Nucleus accumbens (tissue), 56 donors: ENCODE results near the gene ACSBG1.
"Not testable (repeated sequence)": the region's sequence is repeated elsewhere in the genome, so short reads cannot be mapped to it uniquely, and the experiment has no call there.

Source experiments
- DNase-seq, 56 donors: peaks; one replicate each; lab custom pipeline; 2025; lab: John Stamatoyannopoulos, UW

ACSBG1 gene

DNA sequence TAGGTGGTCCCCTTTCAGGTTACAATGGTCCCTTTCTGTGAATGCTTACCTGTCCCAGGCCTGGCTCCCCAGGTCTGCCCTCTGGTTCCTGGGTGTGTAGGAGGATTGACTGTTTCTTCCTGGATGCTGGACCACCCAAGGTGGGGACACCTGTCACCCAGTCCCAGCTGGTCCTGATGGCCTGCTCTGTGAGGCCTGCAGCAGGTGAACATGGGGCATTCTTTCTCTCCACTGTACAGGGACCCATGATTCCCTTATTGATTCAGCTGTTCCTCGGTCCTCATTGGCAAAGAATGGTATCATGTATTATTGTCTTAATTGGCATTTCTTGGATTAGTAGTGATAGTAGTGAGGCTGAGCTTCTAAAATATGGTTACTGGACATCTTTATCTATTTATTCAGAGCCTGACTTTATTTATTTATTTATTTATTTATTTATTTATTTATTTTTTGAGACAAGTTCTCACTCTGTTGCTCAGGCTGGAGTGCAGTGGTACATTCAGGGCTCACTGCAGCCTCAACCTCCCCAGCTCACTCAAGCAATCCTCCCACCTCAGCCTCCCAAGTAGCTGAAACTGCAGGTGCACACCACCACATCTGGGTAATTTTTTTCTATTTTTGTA is 21.2 kb upstream of the ACSBG1 start:
- DNase-seq = no peak

DNA sequence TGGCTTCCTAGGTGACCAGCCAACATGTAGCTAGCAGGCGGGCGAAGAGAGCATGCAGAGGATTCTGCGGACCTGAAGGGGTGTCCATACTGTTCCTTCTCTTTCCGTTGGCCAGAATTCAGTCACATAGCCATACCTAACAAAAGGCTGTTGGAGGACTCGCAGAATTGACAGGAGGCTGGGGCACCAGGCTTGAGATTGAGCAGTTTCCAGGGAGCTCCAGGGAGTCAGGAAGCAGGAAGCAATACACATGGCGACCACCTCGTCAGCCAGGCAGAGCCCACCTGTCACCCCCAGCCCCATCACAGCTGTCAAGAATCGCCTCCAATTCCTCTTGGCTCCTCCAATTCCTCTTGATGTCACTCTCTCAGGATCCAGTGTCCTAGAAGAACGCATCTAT is 16.8 kb upstream of the ACSBG1 start:
- DNase-seq = no peak

DNA sequence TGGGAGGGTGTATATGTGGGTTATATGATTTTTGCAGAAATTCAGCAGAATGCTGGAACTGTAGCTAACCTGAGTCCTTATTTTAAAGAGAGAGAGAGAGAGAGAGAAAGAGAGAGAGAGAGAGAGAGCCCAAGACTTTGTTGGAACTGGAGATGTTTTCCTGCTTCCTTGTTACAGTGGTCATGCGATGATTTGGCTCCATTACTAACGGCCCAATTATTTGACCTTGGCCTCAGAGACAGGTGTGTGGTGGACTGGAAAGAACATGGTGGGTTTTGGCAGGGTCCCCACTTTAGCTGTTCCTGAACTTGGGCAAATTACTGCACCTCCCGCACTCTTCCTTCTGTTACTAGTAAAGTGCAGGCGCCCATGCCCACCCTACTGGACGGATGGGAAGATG is 14.8 kb upstream of the ACSBG1 start:
- DNase-seq = no peak

DNA sequence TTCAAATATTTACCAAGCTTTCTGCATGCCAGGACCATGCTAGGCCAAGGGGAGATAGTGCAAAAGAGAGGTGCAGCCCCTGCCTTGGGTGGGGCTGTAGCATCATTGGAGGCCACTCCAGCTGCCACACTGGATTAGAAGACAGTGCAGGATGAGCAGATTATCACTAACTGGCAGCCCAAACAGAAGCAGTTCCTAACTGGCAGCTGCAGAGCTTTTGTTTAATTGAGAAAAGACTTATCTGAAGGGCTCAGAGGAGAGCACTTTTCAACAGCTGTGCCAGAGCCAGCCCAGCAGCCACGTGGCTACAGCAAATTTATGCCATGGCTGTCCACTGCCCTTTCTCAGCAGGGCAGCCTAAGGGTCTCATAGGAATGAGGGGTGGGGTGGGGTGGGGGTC is 13.5 kb upstream of the ACSBG1 start:
- DNase-seq = no peak

DNA sequence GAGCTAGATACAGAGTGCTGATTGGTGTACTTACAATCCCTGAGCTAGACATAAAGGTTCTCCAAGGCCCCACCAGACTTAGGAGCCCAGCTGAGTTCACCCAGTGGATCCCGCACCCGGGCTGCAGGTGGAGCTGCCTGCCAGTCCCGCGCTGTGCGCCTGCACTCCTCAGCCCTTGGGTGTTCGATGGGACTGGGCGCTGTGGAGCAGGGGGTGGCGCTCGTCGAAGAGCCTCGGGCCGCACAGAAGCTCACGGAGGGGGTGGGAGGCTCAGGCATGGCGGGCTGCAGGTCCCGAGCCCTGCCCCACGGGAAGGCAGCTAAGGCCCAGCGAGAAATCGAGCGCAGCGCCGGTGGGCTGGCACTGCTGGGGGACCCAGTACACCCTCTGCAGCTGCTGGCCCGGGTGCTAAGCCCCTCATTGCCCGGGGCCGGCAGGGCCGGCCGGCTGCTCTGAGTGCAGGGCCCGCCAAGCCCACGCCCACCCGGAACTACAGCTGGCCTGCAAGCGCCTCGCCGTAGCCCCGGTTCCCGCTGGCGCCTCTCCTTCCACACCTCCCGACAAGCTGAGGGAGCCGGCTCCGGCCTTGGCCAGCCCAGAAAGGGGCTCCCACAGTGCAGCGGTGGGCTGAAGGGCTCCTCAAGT is 11.7 kb upstream of the ACSBG1 start:
- DNase-seq = not testable (repeated sequence)

DNA sequence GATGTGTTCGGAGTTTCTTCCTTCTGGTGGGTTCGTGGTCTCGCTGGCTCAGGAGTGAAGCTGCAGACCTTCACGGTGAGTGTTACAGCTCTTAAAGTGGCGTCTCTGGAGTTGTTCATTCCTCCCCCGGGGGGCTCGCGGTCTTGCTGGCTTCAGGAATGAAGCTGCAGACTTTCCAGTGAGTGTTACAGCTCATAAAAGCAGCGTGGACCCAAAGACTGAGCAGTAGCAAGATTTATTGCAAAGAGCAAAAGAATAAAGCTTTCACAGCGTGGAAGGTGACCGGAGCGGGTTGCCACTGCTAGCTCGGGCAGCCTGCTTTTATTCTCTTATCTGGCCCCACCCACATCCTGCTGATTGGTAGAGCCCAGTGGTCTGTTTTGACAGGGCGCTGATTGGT is 11.0 kb upstream of the ACSBG1 start:
- DNase-seq = not testable (repeated sequence)

DNA sequence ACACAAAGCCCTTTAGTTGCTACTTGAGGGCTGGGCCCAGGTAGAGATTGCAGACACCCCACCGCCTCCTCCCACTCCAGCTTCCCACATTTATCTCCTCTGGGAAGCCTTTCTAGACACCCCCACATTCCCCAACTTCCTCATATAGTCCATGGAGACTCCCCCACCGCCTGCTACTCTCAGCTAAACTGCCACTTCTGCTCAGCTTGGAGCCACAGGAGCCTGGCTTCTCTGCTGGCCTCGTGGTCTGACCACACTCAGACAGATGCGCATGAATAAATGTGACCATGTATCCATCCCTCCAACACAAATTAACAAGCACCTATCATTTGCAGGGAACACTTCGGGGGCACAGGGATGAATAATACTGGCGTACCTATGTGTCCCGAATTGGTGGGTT is 10.5 kb upstream of the ACSBG1 start:
- no peak for DNase-seq

DNA sequence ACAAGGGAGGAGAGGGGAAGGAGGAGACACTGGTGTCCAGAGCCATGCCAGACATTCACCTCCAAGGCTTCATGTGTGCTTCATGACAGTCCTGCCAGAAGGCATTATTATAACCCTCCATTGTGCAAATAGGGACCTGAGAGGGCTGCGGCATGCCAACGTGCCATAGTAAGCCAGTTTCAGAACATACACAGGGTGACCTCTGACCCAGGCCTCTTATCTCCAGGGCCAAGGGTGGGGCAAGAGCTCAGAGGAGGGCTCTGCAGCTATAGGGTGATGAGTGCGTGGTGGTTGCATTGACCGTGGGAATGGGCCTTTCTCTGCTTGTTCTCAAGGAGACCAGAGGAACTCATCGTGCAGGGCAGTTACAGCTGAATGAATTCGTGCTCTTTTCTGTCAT is 9.7 kb upstream of the ACSBG1 start:
- no peak for DNase-seq

DNA sequence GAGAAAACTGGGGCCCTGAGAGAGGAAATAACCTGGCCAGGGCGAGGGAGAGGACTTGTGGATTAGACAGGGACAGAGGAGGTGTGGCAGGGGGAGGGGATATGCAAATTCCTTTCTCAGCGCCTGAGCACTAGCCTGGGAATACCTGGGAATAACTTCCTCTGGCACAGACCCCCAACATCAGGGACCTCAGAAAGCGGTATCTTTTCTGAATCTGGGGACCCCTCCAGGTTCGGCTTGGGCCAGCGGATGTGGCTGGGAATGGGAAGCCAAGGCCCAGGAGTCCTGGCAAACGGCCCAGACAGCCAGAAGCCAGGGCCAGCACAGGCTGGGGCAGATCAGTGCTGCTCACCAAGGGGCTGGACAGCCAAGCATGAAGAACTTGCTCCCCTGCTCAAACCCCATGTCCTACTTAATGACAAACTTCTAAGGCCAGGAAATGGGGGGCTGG is 9.2 kb upstream of the ACSBG1 start:
- peak in 23 of 56 donors; percentile 7 to 66 (median 31) for DNase-seq

DNA sequence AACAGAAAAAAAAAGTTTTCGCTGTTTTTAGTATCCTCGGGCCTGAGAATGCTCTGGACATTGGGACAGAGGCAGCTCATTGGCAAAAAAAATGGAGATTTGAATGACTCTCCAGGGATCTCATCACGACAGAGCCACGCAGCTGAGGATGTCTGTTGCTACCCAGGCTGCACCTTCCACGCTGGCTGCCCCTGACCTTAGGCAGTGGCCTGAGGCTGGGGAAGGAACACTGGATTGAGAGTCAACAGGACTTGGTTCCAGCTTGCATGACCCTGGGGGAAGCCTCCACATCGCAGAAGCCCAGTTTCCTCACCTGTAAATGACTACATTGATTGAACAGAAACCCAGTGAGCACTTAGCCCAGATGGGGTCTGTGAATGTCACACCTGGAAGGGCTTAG is 8.7 kb upstream of the ACSBG1 start:
- DNase-seq = no peak

DNA sequence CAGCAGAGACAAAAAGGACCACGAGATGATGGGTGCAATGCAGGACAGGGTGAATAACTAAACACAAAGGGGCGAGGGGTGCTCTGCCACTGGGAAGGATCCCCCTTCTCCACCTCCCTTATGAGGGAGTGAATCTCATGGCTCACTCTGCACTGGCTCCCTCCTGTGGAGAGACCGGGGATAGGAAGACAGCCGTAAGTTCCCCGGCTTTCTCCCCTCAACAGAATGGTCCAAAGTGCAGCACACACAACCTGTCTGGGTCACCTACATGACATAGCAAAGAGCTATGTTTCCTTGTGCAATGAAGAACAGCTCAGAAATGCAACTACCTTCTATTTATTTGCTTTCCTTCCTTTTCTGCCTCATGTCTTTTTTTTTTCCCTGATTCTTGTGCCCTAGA is 7.8 kb upstream of the ACSBG1 start:
- DNase-seq = peak in 8 of 56 donors; percentile 0 to 50 (median 14)

DNA sequence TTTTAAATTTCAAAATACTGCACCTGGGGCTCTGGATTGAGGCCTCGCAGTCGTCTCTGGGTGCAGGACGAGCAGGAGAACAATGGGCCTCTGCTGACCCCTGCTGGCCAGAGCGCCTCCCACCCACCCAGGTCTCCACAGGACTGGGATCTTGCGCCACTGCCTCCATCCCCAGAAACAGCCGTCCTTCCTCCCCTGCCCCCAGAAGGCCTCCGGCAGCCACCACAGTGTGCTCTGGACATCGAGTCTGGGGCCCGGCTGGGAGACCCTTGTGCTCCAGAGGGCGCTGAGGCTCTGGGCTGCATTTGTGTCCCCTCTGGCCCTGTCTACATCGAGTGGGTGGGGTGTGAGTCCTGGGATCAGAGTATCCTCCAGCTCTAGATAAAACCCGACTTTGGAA is 6.7 kb upstream of the ACSBG1 start:
- DNase-seq = peak in 52 of 56 donors; percentile 19 to 91 (median 70)

DNA sequence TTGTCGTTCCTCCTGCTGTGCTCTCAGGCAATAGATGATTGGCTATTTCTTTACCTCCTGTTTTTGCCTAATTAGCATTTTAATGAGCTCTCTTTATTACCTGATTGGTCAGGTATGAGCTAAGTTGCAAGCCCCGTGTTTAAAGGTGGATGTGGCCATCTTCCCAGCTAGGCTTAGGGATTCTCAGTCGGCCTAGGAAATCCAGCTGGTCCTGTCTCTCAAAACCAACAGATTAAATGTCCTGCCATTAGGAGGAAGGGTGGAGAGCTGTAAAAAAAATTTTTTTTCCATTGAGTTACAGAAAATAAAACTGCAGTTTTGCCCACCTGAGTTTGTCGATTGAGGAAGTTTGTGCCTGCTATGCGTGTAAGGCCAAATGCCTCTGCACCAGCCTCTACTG is 5.4 kb upstream of the ACSBG1 start:
- no peak for DNase-seq

DNA sequence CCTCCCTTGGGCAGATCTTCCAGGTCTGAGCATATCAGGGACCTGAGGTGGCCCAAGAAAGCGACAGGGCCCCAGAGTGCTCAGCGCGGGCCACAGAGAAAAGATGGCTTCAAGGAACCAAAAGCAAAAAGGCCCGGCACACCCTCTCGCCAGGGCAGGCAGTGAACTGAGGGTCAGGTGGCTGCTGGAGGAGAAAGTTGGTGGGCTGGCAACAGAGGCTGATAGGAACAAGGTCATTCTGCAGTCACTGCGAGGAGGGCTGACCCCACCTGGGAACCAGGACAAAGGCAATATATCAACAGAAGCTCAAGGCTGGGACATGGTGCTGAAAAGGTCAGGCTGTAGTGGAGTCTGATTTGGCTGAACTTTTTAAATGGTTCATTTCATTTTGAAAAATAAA is 2.8 kb upstream of the ACSBG1 start:
- no peak for DNase-seq

DNA sequence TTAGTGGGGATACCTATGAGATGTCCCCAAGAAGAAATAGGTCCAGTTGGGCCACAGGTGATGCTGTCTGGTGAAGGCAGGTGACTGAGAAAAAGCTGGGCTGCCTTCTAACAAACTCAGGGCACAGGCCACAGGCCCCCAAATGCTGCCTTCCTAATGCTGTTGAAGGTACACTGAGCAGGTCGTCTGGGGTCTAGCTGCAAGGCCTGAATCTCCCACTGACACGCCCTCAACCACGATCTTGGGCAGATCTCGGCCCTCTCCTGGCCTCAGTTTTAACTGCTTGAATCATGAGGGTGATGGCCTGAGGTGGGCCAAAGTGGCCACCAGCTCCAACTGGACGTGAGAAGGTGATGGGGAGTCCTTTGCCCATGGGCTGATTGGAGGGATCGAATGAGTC is 2.1 kb upstream of the ACSBG1 start:
- no peak for DNase-seq

DNA sequence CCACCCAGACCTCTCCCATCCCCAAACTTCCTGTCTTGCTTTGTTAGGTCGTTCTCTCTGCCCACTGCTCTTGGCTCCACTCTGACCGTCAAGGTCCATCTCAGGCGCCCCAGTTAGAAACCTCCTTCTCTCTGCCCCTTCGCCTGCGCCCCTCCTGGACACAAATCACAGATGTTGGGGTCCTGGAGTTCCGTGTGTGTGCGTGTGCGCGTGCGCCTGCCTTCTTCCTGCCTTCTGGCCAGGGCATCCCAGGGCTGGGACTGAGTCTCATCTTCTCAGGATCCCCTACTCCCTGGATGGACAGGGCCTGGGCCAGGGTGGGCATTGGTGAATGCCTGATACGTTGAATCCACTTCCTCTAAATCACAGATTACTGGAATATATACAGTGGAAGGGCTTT is 869 bp downstream of the ACSBG1 start:
- DNase-seq = no peak

DNA sequence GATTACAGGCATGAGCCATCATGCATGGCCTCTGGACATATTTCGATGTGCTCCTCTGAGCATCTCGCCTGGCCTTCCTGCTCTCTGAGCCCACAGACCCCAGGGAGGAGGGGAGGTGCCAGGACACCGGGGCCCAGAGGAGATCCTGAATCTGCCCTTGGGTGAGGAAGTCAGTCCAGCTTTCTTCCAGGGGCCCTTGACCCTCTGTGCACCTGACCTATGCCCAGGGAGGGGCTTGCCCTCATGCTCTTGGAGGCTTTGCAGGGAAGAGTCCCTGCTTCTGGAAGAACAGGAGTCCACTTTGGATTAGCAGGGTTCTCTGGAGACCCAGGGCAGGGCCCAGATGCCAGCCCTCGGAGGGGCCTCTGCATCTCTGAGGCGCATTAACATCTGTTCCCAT is 1.4 kb downstream of the ACSBG1 start:
- no peak for DNase-seq

DNA sequence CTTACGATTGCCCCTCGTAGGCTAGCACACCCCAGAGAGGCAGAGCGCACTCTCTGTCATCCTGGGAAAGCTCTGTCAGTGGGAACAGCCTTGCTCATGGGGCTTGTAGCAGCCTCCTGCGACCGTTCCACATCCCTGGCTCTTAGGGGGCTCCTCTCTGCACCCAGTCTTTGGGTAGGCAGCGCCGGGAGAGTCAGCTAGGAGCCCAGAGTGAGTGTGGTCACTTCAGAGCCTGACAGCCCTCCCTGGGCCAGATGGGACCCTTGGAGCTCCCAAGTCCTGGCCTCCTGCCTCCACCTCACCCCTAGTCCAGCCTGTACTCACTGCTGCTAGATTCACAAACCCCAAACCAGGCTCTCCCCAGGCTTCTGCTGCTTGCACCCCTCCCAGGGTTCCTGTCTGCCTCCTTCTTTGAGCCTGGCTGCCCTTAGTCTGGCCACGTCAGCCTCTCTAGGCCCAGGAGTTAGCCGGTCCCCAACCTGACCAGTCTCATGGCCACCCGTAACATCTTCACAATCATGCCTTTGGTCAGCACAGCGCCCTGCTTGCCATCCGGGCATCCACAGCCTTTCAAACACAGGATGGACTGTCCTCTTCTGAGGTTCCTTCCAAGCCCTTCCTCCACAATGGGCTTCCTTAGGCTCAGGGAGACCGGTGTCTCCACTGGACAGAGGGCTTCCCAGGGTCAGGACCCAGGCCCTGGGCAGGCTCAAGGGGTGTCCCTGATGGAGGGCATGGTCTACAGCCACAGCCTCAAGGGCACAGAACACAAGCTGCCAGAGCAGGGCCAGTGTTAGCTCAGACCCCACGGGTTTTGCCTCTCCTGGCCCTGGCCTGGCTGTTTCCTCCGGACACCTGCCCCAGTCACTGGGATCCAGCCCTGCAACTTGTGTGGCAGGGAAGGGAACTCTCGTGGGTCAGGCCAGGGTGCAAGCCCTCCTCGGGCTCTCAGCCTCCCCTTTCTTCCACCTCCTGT is 4.6 kb downstream of the ACSBG1 start:
- no peak for DNase-seq

DNA sequence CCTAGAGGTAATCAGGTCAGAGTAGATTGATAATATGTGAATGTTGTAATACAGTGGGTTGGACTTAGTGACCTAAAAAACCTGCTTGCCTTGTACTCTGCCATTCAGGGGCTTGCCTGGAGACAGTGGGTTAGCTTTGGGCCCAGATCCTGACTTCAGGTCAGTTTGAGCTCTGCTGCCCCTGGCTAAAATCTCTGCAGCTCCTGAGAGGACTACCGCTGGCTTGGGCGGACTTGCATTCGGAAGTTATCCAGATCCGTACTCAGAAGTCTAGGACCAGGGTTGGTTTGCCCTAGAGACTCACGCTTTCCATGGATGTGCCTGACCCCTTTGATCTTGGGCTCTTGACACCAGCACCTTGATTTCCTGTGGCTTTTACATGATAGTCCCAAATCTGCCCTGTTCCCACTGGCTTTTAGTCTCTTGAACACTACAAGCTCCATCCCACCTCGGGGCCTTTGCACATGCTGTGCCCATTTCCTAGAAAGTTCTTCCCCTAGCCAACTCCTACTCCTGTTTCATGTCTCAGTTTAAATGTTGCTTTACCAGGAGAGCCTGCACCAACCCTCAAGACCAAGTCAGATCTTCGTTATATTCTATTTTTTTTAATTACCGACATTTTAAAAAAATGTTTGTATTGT is 5.9 kb downstream of the ACSBG1 start:
- DNase-seq = no peak

DNA sequence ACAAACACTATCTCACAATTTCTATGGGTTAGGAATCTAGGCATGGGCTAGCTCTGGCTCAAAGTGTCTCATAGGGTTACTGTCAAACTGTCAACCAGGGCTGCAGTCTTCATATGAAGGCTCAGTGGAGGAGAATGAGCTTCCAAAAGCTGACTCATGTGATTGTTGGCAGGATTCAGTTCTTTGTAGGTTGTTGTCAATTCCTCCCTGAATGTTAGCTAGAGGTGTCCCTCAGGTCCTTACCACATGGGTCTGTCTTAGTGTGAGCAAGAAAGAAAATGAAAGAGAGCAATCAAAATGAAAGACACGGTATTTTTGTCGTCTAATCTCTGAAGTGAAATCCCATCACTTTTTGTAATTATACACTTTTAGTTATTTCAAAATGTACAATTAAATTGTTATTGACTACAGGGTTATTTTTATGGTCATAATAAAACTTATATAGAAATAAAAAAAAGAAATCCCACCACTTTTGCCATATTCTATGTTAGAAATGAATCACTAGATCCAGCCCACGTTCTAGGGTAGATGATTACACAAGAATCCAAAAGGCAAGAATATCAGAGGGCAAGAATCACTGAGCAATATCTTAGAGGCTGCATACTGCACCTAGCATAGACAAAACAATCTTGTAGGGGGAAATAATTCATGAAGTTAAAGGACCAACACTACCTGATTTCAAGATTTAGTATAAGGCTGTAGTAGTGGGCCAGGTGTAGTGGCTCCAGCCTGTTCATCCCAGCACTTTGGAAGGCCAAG is 8.4 kb downstream of the ACSBG1 start:
- DNase-seq = no peak
